GM12873 (cell line): ENCODE data around the gene TRAP1.

Experiments used
- TF ChIP-seq, protein P1 (sequence below): IDR thresholded peaks from 2 replicates; pipeline ENCODE4 v1.5.1; 2012; ENCODE audit warnings: low read depth, mild to moderate bottlenecking, moderate library complexity, low read length, control low read depth; ENCODE audit not compliant: insufficient read depth; ENCODE audit errors: missing control alignments

TRAP1 gene

DNA sequence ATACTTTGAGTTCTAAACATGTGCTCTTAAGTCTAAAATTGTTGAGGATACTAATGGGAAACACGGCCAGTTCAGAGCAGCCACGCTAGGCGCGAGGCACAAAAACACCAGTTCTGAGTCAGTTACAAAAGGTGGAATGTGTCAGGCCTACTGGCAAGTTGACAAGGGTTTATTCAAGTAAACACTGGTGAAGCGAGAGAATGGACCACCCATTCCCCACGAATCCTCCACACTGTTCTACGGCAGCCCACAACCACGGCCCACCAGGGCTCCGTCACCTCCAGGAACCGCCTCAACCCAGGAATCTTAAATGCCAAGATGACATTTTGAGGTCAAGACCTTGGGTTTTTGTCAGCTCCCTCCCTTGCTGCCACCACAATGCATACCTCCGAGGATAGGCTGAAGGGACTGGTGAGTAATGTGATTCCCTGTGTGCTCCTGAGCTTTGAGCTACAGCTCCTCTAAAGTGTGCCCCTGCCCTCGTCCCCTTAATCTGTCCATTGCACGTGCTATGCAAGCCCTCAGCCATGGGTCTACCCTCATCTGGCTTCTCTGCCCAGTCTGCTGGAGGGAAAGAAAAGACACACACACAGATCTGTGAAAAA, 28.5 kb upstream of the TRAP1 start:
- TF ChIP-seq, protein P1, sequence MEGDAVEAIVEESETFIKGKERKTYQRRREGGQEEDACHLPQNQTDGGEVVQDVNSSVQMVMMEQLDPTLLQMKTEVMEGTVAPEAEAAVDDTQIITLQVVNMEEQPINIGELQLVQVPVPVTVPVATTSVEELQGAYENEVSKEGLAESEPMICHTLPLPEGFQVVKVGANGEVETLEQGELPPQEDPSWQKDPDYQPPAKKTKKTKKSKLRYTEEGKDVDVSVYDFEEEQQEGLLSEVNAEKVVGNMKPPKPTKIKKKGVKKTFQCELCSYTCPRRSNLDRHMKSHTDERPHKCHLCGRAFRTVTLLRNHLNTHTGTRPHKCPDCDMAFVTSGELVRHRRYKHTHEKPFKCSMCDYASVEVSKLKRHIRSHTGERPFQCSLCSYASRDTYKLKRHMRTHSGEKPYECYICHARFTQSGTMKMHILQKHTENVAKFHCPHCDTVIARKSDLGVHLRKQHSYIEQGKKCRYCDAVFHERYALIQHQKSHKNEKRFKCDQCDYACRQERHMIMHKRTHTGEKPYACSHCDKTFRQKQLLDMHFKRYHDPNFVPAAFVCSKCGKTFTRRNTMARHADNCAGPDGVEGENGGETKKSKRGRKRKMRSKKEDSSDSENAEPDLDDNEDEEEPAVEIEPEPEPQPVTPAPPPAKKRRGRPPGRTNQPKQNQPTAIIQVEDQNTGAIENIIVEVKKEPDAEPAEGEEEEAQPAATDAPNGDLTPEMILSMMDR, result no peak

DNA sequence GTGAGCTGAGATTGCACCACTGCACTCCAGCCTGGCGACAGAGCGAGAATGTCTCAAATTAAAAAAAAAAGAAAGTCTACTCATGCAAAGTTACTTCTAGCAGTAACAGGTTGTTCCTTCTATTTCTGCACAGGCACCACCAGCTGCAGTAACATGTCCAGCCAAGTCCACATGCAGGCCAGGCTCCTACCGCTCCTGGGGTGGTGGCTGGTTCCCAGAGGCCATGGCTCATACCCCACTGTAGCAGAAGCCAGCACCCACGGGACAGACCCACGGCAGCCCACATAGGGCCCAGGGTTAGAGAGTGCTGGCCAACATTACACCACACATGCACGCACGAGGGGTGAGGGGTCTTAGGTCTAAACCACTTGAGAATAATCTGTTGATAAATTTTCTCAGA, 26.7 kb upstream of the TRAP1 start:
- TF ChIP-seq, protein P1, result no peak

DNA sequence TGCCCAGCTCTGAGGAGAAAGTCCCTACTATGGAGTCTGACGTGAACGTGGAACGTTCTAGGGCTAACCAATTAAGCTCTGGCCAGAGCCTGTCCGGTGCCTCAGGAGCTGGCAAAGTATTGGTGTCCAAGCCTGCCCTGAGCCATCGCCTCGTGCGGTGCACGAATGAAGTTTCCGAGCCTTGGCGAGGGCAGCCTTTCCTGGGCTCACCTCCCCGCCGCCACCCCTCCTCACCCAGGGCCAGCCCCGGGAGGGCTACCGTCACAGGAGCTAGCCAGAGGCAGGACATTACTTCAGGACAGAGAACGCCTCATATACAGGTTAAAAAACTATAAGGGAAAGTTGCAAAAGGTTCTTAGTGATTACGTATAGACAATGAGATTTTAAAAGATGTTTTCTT, 23.6 kb upstream of the TRAP1 start:
- TF ChIP-seq, protein P1, result no peak

DNA sequence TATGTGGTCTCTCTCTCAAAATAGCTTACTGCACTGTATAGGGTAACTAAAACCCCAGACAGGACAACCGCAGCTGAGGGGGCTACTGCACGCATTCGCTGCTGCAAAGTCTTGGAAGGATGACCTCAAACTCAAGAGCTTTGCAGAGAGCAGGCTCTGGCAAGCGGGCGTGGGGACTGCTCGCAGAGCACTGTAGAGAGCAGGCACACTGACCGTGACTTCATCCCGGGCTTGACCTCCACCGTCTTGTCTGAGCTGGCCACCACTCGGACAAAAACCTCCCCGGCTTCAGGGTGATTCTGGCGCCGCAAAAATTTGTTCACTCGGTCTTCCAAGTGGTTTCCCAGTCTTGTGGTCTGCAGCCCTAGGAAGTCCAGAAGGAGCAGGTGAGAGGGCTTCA, 22.9 kb upstream of the TRAP1 start:
- TF ChIP-seq, protein P1, result no peak

DNA sequence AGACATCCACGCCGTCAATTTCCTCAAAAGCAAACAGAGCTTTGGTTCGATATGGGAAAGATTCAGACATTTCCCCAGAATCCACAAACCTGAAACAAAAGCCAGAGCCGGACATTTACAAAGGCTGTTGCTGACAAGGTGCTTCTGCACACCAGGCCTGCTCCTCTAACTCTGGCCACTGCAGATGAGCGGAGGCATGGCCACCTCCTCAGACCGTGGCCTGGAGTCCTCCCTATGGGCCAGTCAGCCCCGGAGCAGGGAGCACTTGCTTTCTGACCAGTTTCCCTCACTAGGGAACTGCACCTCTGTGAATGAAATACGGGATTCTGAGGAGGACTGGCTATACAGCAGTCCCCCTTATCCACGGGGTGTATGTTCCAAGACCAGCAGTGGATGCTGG, 22.3 kb upstream of the TRAP1 start:
- TF ChIP-seq, protein P1, result no peak

DNA sequence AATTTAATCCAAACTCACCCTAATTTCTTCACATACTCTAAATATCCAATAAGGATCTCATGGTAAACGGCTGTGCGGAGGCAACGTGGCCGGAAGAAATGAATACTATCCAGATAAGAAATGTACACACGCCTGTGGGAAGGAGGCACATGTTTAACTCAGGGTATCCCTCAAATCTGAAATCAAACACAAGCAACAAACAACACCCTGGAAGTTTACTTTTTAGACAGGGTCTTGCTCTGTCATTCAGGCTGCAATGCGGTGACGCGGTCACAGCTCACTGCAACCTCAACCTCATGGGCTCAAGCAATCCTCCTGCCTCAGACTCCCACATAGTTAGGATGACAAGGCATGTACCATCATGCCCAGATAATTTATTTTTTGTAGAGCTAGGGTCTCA, 21.2 kb upstream of the TRAP1 start:
- TF ChIP-seq, protein P1, result no peak

DNA sequence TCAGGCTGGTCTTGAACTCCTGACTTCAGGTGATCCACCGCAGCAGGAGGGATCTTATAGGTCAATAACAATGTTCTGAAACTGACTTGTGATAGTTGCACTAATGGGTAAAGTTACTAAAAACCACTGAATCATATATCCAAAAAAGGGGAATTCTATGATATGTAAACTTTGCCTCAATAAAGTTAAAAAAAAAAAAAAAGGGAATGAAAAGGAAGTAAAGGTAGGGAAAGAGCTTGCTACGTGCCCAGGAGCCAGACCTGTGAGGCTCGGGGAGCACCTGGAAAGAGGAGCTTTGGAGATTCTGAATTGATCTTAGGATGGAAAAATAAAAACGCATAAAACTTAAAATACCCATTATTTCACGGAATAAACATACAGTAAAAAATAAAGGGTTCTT, 20.8 kb upstream of the TRAP1 start:
- TF ChIP-seq, protein P1, result no peak
